Measurements from ENCODE around the gene EXPH5. TPM values are rescaled to one million over a fixed set of nuclear protein-coding genes. Genes with fewer than 3 reads are reported as not detected.
A peak's percentile ranks its signal among the peaks of the same experiment; 100 is the strongest.

Gene EXPH5
- polyA plus RNA-seq, 1 donor: 0.43 TPM

- no peak for DNase-seq (ENCODE audit: low read depth)
These were observed 75.0 kb downstream of the EXPH5 start for GRCh38 chr11:108518581-108518980.

DNA sequence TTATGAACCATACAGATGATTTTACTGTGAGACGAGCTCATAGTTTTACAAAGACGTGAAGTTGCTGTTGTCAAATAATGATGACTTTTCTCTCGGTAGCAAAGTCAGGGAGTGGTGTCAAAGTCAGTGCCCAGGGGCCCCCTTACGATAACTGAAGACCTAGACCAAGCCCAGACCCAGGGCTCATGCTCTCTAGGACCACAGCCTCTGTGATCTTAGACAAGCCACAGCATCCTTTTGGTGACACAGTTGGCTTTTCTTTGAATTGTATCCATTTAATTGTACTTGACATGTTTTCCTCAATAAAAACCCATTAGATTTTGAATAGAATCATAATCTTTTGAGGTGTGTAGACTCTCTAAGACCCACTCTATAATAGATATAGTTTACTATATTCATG, 77.4 kb downstream of the EXPH5 start:
- no peak for DNase-seq (ENCODE audit: low read depth)

DNA sequence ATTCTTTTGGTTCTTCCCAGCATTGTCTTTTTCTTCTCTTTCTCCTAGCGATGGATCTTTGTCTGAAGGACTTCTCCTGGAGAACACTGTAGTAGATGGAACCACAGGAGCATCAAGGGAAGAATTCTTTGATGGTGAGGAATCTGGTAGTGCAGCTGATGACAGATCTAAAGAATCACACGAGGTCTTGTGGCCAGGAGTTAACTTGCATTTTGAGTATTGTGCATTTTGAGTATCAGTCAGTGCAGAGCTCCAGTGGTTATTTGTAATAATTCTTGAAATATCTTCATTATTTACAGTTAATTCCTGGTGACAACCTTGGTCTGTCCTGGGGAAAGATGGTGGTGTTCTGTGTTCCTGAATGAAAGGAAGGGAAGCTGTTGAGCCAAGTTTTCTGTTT, 80.9 kb downstream of the EXPH5 start:
- DNase-seq (ENCODE audit: low read depth): no peak

- no peak for DNase-seq (ENCODE audit: low read depth)
These were observed 81.6 kb downstream of the EXPH5 start for GRCh38 chr11:108511851-108512474.

DNA sequence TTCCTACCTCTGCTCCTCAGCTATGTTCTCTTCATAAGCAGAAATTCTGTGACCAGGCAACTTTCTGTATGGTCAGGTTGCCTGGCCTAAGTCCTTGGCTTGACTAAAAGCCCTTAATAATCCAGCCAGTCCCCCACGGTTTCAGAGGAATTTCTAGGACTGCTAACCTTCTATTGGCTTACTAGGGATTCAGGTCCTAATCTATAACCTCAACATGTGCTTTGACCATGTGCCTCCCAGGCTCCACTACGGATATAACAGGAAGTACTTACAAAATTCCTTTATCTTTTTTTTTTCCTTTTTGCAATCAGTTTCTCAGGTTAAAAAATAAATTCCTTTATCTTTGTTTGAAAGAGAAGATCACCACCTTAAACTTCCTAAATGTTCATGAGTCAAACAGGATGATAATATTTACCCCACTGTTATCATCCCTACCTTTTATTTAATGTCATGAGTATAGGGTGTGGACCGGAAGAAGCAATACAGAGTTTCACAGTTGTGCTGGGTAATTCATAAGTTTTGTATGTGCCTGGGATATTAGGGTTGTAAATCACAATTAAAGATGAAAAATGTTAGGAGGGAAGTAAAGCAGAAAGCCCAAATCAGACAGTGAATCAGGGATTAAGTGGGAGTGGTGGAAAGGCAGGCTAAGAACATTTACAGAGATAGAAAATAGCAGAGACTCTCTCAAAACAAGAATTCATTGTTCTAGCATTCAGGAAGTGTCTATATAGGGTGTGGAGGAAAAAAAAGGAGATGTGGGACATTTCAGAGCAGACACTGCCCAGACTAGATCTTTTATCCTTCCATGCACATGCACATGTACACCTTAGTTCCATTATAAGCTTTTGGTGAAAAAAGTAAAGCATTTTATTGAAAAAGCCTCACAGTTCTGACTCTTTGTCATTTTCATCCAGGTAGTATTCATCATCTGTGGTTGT, 84.6 kb downstream of the EXPH5 start:
- DNase-seq (ENCODE audit: low read depth): no peak

- DNase-seq (ENCODE audit: low read depth): no peak
These were observed 92.2 kb downstream of the EXPH5 start for GRCh38 chr11:108501396-108501795.

DNA sequence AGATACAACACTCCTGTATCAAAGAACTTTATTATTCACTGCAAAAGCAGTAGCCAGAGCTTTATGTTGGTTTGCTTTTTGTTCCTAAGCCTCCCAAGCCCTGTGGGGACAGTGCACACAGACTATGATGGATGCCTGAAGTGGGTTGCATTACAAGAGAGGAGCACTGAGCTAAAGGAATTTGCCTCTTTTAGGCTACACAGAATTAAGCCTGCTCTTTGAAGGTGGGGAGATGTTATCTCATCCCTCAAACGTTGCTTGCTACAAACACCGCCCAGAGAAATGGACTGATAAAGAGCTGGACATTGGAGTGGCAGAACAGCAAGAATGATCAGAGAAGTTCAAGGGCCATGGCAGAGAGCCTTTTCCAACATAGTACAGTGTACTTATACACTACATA, 92.8 kb downstream of the EXPH5 start:
- DNase-seq (ENCODE audit: low read depth): no peak

DNA sequence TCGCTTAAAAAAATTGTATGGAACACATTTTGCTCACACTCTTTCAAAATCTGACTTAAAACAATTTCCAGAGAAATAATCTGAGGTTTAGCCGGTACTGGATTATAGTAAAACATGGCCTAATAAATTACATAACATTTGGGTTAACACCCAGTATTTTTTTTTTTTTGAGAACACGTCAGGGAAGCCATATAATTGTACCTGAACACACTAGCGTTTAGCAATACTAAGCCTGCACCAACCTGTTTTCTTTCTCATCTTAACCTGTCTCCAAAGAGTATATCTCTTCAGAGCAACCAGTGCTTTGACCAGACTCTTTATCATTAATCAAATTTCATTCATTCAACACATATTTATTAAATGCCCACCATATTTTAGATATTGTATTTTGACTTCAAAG, 93.4 kb downstream of the EXPH5 start:
- no peak for DNase-seq (ENCODE audit: low read depth)

DNA sequence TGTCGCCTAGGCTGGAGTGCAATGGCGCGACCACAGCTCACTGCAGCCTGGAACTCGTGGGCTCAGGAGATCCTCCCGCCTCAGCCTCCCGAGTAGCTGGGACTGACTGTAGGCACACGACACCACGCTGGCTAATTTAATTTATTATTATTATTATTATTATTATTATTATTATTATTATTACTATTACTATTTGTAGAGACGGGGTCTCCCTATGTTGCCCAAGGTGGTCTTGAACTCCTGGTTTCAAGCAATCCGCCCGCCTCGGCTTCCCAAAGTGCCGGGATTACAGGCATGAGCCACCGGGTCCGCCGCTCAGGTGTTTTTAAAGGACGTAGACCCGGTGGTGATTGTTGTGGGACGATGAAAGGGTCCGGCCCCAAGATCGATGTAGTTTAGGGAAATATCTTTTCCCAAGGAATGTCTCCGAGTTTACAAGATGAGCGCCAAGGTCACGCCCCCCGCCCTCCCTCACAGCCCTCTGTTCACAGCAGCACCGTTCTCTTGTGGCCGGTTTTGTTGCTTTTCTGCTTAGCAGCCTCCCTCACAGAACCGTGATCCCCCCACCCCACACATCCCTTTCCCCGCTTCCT, 94.7 kb downstream of the EXPH5 start:
- no peak for DNase-seq (ENCODE audit: low read depth)

- DNase-seq (ENCODE audit: low read depth): no peak
These were observed 95.3 kb downstream of the EXPH5 start, which contains the start of gene POGLUT3 for GRCh38 chr11:108498046-108498815. POGLUT3 (minus strand) TSS chr11:108498384; CDS start chr11:108498366, 18 bp downstream.

GRCh38 chr11:108497317-108498045, 96.1 kb downstream of the EXPH5 start:
- DNase-seq (ENCODE audit: low read depth): peak; percentile 95

GRCh38 chr11:108496643-108497256, 96.8 kb downstream of the EXPH5 start:
- no peak for DNase-seq (ENCODE audit: low read depth)

GRCh38 chr11:108495326-108495725, 98.2 kb downstream of the EXPH5 start:
- no peak for DNase-seq (ENCODE audit: low read depth)

GRCh38 chr11:108494182-108494581, 99.4 kb downstream of the EXPH5 start:
- no peak for DNase-seq (ENCODE audit: low read depth)

DNA sequence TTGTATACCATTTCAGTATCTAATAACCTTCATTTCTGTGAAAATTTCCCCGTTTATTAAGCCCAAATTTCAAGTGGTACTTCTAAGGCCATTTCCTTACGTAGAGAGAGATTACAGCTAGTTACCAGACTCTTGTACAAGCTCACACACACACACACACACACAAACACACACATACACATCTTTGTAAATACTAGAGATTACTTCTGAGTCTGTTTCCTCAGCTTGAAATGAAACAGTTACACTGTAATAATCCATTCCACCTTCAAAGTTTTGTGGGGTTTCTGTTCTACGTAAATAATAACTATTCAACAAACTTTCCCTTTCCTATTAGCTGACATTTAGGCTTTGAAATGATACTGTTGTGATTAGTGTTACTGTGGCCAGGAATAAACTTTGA, 101.6 kb downstream of the EXPH5 start:
- no peak for DNase-seq (ENCODE audit: low read depth)

DNA sequence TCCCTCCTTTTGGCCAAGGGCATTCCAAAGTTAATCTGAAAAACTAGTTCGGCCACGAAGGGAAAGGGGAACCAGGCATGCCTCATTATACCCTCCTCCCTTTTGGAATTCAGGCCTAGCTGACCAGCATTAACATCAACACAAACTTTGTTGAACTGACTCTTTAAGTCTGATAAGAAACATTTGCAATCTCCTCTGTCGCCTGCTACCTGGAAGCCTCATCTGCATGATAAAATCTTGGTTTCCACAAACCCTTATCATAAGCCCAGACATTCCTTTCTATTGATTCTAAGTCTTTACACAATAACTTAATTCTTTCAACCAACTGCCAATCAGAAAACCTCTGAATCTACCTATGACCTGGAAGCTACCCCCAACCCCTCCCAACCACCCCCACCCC, 106.7 kb downstream of the EXPH5 start:
- no peak for DNase-seq (ENCODE audit: low read depth)

- DNase-seq (ENCODE audit: low read depth): no peak
These were observed 107.2 kb downstream of the EXPH5 start for GRCh38 chr11:108486331-108486730.

GRCh38 chr11:108483163-108483562, 110.4 kb downstream of the EXPH5 start:
- no peak for DNase-seq (ENCODE audit: low read depth)

DNA sequence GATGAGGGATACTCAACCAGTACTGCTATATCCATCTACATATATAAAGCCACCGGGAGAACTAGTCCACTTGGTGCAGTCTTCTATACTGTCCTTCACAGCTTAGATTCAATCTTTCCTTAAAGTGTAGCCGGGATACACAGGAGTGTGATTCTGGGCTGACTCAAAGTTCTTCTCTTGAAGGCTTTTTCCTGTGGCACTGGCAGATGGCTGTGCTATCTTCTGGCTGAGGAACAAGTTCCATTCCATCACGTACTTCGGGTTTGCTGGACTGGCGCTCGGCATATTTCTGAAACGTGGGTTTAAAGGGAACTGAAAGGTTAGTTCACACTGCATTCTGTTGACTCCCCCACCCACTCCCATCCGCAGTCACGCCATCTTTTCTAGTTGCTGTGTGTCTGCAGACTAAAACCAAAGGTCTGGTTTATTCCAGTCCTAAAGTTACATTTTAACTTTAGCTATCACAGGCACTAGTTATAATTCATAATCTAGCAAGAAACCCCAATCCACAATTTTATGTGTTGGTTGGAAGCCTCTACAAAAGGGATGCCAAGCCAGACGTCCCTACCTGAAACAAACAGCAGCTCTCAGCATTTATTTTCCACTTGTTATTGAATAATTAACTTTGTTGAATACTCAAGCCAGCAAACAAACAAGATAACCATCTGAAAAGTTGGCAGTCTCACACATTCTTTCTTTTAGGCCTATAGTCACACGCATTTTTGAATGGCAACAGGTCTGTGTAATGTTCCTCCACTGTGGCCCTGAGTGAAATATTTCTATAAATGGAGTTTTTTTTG, 118.7 kb downstream of the EXPH5 start:
- DNase-seq (ENCODE audit: low read depth): no peak

- no peak for DNase-seq (ENCODE audit: low read depth)
These were observed 120.9 kb downstream of the EXPH5 start for GRCh38 chr11:108472681-108473080.
